Hypothalamus (tissue), 51 donors: Measurements from ENCODE around the gene TIAM1.
A peak's percentile ranks its signal among the peaks of the same experiment; 100 is the strongest.

Experiments used
- DNase-seq, 51 donors: peaks; one replicate each; lab custom pipeline; 2025; lab: John Stamatoyannopoulos, UW

TIAM1 gene

DNA sequence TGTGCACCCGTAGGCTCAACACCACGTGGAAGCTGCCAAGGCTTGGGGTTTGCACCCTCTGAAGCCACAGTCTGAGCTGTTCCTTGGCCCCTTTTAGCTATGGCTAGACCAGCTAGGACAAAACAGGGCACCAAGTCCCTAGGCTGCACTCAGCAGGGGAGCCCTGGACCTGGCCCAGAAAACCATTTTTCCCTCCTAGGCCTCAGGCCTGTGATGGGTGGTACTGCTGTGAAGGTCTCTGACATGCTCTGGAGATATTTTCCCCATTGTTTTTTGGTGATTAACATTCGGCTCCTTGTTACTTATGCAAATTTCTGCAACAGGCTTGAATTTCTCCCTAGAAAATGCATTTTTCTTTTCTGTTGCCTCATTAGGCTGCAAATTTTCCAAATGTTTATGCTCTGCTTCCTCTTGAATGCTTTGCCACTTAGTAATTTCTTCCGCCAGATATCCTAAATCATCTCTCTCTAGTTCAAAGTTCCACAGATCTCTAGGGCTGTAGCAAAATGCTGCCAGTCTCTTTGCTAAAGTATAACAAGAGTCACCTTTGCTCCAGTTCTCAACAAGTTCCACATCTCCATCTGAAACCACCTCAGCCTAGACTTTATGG, 236.8 kb downstream of the TIAM1 start:
- no peak for DNase-seq

DNA sequence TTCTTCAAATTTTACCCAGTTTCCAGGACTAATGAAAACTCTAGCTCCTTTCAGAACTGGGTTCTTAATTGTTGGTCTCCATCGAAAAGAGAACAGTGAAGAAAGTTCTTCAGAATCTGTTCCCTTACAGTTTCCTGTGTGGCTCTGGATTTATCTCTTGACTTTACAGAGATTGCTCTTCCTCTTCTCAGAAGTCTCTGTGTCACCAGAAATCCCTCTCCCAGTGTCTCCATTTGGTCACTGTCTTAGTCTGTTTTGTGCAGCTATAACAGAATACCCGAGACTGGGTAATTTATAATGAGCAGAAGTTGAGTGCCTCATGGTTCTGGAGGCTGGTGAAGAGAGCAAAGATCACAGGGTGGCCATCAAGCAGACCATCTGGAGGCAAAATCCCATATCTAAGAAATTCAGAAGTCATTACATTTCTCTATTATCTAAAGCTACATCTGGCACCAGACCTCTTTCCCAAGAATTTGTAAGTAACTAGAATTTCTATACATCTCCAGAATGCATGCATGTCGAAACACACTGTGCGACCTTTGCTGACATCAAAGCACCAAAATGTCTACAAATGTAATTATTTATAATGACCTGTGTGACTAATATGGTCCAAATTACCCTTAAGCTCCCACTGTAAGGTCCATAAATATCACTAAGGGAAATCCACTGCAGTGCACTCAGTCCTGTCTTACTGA, 240.3 kb downstream of the TIAM1 start:
- no peak for DNase-seq

DNA sequence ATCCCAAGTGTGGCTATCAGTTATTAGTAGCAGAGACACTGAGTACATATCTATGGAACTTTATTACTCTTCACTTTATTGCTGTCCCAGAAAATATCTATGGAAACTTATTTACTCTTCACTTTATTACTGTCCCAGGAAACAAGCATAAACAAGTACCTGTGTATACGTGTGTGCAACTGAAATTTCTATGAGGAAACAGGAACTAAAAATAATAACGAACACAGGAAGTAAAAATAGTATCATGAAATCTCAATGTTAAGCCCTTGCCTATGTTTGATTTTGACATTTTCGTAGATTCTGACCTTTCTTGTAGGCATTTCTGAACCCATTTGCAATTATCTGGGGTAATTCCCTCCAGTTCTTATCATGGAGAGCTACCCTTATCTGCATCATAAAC, 240.9 kb downstream of the TIAM1 start:
- no peak for DNase-seq

DNA sequence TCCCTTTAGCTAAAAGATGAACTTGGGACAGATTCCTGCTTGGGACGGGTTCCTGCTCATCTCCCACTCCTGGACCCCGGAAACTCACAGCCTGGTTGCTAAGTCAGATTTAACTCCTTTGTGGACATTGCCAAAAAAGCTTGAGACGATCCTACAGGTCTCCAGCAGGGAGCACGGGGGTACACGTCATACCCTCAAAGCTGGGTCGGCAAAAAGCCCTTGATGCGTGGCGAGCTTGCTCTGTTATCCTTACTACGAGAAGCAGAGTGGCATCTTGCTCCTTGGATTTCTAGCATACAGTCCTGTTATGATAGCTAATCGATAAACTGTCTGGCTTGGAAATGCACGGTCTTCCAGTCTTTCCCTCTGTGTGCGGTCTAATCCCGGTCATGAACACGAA, 244.9 kb downstream of the TIAM1 start:
- DNase-seq, result no peak

DNA sequence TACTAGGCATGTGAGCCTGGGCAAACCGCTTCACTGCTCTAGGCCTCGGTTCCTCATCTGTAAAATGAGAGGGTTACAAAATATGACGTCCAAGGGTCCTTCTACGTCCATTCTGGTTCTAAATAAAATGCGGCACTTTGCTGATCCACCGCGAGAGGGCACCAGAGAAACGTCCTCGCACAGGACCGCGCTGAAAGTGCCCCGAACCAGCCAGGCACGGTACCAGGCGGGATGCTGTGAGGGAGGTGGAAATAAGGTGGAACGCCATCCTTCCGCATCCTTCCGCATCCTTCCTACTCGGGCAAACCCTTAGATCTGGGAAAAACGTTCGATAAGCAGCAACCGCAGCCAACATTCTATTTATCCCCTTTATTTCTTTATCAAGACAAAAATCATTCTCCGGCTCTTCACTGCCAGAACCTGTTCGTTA, 245.5 kb downstream of the TIAM1 start:
- DNase-seq, result peak in 43 of 51 donors; percentile 6 to 78 (median 37)

DNA sequence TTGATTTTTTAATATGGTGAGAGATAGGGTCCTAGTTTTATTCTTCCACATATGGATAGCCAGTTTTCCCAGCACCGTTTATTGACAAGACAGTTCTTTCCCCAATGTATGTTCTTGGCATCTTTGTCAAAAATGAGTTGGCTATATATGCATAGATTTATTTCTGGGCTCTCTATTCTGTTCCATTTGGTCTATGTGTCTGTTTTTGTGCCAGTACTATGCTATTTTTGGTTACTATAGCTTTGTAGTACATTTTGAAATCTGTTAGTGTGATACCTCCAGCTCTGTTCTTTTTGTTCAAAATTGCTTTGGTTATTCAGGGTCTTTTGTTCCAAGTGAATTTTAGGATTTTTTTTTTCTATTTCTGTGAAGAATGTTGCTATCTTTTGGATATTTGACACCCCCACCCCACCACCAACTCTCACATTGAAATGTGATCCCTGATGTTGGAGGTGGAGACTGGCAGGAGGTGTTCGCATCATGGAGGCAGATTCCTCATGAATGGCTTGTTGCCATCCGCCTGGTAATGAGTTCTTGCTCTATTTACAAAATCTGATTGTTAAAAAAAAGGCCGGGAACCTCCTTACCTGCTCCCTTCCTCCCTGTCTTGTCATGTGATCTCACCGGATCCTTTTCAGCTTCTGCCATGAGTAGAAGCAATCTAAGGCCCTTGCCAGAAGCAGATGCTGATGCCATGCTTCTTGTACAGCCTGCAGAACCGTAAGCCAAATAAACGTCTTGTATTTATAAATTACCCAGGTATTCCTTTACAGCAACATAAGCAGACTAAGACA, 251.0 kb downstream of the TIAM1 start:
- DNase-seq, result no peak

DNA sequence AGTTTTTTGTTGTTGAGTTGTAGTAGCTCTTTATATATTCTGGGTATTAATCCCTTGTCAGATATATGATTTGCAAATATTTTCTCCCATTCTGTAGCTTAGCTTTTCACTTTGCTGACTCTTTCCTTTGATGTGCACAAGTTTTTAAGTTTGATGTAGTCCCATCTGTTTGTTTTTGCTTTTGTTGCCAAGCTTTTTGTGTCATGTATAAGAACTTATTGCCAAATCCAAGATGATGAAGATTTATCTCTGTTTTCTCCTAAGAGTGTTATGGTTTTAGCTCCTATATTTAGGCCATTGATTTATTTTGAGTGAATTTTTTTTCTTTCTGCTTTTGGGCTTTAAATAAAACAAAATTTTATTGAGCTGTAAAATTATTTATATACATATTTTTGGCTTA, 253.7 kb downstream of the TIAM1 start:
- DNase-seq, result no peak

DNA sequence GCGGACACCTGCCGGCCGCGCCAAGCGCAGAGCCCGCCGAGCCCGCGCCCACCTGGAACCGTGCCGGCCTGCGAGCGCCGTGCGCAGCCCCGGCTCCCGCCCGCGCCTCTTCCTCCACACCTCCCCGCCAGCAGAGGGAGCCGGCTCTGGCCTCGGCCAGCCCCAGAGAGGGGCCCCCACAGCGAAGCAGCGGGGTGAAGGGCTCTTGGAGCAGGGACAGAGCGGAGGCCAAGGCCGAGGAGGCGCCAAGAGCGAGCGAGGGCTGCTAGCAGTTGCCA, 255.6 kb downstream of the TIAM1 start:
- no peak for DNase-seq

DNA sequence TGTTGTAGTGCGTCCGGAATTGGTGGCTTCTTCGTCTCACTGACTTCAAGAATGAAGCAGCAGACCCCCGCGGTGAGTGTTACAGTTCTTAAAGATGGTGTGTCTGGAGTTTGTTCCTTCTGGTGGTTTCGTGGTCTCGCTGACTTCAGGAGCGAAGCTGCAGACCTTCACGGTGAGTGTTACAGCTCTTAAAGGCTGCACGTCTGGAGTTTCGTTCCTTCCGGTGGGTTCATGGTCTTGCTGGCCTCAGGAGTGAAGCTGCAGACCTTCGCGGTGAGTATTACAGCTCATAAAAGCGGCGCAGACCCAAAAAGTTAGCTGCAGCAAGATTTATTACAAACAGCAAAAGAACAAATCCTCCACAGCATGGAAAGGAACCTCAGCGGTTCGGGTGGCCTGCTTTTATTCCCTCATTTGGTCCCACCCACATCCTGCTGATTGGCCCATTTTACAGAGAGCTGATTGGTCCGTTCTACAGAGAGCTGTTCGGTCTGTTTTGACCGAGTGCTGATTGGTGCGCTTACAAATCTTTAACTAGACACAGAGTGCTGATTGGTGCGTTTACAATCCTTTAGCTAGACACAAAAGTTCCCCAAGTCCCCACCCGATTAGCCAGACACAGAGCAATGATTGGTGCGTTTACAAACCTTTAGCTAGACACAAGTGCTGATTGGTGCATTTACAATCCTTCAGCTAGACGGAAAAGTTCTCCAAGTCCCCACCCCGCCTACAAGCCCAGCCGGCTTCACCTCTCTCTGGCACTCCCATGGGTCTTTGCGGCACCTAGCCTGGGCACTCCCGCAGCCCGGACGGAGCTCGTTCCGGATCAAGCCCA, 256.2 kb downstream of the TIAM1 start:
- DNase-seq, result no peak

DNA sequence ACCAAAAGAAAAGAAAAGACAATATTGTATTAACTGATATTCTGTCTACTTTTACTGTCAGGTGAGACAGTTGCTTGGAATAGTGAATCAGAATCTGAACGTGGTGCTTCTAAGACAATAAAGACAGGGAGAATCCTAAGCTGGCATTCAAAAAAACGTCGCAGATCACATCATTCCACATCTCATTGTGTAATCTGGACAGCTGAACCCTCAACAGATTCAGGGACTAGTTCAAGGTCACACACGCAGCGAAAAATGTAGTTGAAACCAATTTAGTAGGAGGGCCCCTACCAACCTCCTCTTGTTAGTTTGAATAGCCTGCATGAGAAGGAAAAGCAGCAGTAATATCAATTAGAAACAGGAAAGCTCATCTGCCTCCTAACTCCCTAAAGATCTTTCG, 259.4 kb downstream of the TIAM1 start:
- no peak for DNase-seq

DNA sequence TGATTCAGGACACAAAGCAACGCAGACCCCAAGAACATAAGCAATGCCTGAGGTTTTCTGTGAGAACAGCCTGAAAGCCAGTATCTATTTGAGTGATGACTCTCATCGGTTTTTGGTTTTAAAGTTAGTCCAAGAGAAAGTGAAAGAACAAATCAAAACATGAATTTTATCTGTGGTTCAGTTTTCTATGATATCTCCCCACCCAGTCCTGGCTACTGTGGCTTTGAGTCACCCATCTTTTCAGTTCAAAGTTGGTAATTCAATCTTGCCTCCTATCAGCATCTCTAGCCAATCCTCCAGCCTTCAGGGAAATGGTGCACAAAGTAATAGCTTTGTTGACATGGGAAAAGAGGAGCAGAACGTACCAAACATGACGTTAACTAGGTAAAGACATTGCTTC, 265.3 kb downstream of the TIAM1 start:
- DNase-seq, result no peak

DNA sequence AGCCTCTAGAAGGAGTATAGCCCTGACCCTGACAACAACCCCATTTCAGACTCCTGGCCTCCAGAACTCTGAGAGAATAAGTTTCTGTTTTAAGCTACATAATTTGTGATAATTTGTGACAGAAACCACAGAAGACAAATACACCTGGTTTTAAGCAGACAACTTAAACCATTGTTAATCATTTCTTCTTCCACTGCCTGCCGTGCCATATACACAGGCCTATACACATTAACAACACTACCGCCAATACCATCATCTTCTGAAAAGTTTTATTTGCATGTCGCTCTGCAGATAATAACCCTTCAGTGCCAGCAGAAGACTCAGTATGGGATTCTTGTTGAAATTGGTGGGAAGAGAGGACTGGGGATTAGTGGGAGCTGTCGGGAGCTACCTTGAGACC, 265.8 kb downstream of the TIAM1 start:
- no peak for DNase-seq

DNA sequence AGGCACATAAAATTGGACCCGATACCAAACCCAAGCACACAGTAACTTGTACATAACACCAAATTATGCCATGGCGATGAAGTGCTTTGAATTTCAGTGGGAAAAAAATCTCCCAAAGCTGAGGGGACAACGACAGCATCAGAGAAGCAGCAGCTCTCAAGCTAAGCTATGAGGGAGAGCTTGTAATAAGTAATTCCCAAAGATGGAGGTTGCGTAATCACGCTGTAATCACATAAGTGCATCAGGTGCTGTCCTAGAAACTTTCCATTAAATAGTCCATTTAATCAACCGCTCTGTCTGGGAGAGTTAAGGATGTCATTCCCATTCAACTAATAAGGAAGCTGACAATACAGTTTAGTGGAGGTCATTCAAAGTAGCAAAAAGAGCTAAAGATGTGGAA, 268.2 kb downstream of the TIAM1 start:
- no peak for DNase-seq

DNA sequence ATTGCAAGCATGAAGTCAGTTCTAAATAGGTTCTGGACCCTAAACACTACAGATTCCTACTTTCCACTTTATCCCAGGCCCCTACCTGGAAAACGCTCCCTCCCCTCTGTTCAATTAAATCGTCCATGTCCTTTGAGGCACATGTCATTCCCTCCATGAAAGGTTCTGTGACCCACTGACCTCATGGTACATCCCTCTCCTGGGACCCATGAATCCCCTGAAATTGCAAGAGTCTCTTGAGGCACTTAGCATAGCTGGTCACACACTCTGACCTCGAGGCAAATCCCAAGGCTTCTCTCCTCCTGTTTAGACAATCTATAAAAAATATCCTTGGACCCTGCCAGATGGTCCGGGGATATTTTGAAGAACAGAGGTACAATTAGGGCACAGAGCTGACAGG, 271.5 kb downstream of the TIAM1 start:
- DNase-seq, result no peak
